DOHH2 (cell line): ENCODE measurements around the gene RGS3.
"Not testable (repeated sequence)": the region's sequence is repeated elsewhere in the genome, so short reads cannot be mapped to it uniquely, and the experiment has no call there.

Experiments used
- H3F3A ChIP-seq: fragments of 200-600 bp; sonication (generic), shearing (Covaris generic); 2 replicates; pipeline ENCODE4 v1.6.0; 2016; ENCODE audit warnings: antibody characterized with exemption, mild to moderate bottlenecking; ENCODE audit not compliant: control insufficient read depth, insufficient read depth
- H3K27ac ChIP-seq: fragments of 200-600 bp; sonication (generic); 2 replicates; pipeline ENCODE4 v1.5.1; 2014; ENCODE audit warnings: low read depth, mild to moderate bottlenecking, low read length, moderate library complexity
- H3K27me3 ChIP-seq: fragments of 200-600 bp; sonication (generic); 2 replicates; pipeline ENCODE4 v1.6.1; 2014; ENCODE audit warnings: mild to moderate bottlenecking, low read length, mixed read lengths; ENCODE audit not compliant: control insufficient read depth
- H3K36me3 ChIP-seq: fragments of 200-600 bp; sonication (generic); 2 replicates; pipeline ENCODE4 v1.6.1; 2014; ENCODE audit warnings: mild to moderate bottlenecking, low read length, moderate library complexity, mixed read lengths; ENCODE audit not compliant: control insufficient read depth
- H3K4me1 ChIP-seq: fragments of 200-600 bp; sonication (generic); 2 replicates; pipeline ENCODE4 v1.6.1; 2014; ENCODE audit warnings: mild to moderate bottlenecking, low read length, mixed read lengths; ENCODE audit not compliant: control insufficient read depth
- H3K4me2 ChIP-seq: fragments of 200-600 bp; sonication (generic); 2 replicates; pipeline ENCODE4 v1.6.0; 2014; ENCODE audit warnings: mild to moderate bottlenecking, low read length, moderate library complexity
- H3K4me3 ChIP-seq: fragments of 200-600 bp; sonication (generic); 2 replicates; pipeline ENCODE4 v1.5.1; 2014; ENCODE audit warnings: mild to moderate bottlenecking, low read length, mixed read lengths
- H3K79me2 ChIP-seq: fragments of 200-600 bp; sonication (generic); 2 replicates; pipeline ENCODE4 v1.6.1; 2014; ENCODE audit warnings: mild to moderate bottlenecking, low read length, mixed read lengths; ENCODE audit not compliant: control insufficient read depth
- H3K9me2 ChIP-seq: fragments of 200-600 bp; sonication (generic); replicated peaks from 2 replicates; pipeline ENCODE4 v1.6.1; 2014; ENCODE audit warnings: mild to moderate bottlenecking, low read length, mixed read lengths; ENCODE audit not compliant: control insufficient read depth
- H3K9me3 ChIP-seq: fragments of 200-600 bp; sonication (generic); 2 replicates; pipeline ENCODE4 v1.6.1; 2014; ENCODE audit warnings: antibody characterized with exemption, low read length, mixed read lengths; ENCODE audit not compliant: control insufficient read depth, insufficient read depth
- H4K20me1 ChIP-seq: fragments of 200-600 bp; sonication (generic); 2 replicates; pipeline ENCODE4 v1.6.0; 2014; ENCODE audit warnings: low read depth, mild to moderate bottlenecking, antibody characterized with exemption, low read length, moderate library complexity; ENCODE audit not compliant: control insufficient read depth, insufficient read depth
- EZH2phosphoT487 ChIP-seq: fragments of 200-600 bp; sonication (generic); IDR thresholded peaks from 2 replicates; pipeline ENCODE4 v1.6.1; 2017; ENCODE audit warnings: borderline replicate concordance, mild to moderate bottlenecking, antibody characterized with exemption, low read length, moderate library complexity, mixed read lengths
- TF ChIP-seq, protein P1 (sequence below): fragments of 200-600 bp; sonication (generic); IDR thresholded peaks from one replicate; pipeline ENCODE4 v1.5.1; 2014; ENCODE audit warnings: antibody characterized with exemption, mild to moderate bottlenecking, low read depth, low read length; ENCODE audit not compliant: poor library complexity, severe bottlenecking

RGS3 gene

DNA sequence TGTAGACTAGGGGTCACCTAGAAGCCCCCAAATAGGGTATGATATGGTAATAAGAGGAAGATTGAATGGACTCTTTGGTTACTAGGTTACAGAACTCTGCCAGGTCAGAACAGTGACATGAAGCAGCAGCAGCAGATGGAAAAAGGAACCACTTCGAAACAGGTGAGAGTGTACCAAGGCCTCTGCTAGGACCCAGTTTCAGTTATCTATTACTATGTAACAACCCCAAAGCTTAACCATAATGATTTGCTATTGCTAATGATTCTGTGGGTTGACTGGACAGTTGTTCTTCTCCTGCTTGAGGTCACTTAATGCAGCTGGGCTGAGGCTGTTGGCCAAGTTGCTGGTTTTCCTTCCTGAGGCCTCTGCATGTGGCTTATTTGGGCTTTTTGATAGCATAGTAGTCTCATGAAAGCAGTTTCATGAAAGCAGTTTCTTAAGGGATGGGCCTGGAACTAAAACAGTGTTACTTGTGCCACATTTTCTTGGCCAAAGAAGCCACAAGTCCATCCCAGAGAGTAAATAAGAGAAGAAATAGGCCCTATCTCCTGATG is 35.4 kb upstream of the RGS3 start:
- H3K36me3 ChIP-seq: no peaks in the 10 kb centered on the region
- H3F3A ChIP-seq: no peaks in the 10 kb centered on the region
- H3K27ac ChIP-seq: no peak overlapping the region
- H3K4me3 ChIP-seq: no peak overlapping the region
- no peak for TF ChIP-seq EZH2phosphoT487
- TF ChIP-seq, protein P1, sequence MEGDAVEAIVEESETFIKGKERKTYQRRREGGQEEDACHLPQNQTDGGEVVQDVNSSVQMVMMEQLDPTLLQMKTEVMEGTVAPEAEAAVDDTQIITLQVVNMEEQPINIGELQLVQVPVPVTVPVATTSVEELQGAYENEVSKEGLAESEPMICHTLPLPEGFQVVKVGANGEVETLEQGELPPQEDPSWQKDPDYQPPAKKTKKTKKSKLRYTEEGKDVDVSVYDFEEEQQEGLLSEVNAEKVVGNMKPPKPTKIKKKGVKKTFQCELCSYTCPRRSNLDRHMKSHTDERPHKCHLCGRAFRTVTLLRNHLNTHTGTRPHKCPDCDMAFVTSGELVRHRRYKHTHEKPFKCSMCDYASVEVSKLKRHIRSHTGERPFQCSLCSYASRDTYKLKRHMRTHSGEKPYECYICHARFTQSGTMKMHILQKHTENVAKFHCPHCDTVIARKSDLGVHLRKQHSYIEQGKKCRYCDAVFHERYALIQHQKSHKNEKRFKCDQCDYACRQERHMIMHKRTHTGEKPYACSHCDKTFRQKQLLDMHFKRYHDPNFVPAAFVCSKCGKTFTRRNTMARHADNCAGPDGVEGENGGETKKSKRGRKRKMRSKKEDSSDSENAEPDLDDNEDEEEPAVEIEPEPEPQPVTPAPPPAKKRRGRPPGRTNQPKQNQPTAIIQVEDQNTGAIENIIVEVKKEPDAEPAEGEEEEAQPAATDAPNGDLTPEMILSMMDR: no peak
- no peaks in the 10 kb centered on the region for H3K9me2 ChIP-seq
- H3K79me2 ChIP-seq: no peaks in the 10 kb centered on the region
- no peaks in the 10 kb centered on the region for H4K20me1 ChIP-seq
- H3K9me3 ChIP-seq: no peaks in the 10 kb centered on the region
- H3K4me2 ChIP-seq: no peak overlapping the region
- H3K27me3 ChIP-seq: no peaks in the 10 kb centered on the region
- H3K4me1 ChIP-seq: no peaks in the 10 kb centered on the region

DNA sequence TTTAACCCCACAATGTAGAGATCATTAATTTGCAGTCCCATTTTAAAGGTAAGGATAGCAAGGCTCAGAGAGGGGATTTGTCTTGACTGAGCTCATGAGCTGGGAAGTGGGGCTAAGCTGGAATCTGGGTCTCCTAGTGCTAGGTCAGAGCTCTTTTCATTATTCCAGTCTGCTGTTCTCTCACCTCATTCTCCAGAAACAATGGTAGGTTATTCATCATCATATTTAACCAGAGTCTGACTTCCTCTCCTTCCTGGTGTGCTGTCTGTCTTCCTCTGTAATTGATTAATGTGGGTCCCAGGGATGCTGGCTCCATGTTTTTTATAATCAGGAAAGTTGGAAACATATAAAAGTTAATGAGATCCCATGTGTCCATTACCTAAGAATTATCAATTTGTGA is 32.3 kb upstream of the RGS3 start:
- Histone ChIP-seq H3K9me2 (no peaks in the 10 kb centered on the region), H3F3A (no peaks in the 10 kb centered on the region), H3K4me1 (no peaks in the 10 kb centered on the region), H3K27ac (no peak overlapping the region), H3K4me3 (no peak overlapping the region), H3K9me3 (no peaks in the 10 kb centered on the region), H3K36me3 (no peaks in the 10 kb centered on the region), H3K27me3 (no peaks in the 10 kb centered on the region), H3K4me2 (no peak overlapping the region), H3K79me2 (no peaks in the 10 kb centered on the region), H4K20me1 (no peaks in the 10 kb centered on the region)
- TF ChIP-seq, protein P1: no peak
- TF ChIP-seq EZH2phosphoT487: no peak

DNA sequence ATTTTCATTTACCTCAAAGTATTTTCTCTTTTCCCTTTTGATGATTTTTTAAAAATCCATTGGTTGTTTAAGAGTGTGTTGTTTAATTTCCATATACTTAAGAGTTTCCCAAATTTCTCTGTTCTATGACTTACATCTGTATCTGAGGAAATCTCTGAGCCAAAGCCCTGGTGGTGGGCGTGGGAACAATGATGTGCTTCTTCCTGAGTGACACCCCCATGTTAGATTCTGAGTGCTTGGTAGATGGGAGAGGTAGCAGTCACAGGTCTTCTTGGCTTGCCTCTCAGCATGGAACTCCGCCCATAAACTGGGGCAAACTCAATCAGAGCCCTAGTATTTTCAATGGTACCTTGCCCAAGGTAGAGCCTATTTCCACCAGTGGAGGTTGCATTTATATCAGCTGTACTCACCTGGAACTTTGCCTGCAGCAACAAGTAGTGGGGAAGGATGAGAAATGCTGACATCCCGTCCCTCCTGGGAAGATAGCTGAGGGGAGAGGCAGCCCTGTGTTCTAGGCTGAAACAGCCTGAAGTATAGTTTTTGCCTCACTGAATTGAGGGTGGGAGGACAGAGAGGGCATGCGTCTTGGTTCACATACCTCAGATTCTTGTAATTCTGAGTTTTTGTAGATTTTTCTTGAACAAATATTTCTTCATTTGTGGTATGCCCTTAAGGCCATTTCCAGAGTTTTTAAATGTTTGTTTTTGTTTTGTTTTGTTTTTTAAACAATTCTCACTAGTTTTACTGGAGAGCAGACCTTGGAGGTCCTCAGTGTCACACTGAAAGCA is 26.6 kb upstream of the RGS3 start:
- no peaks in the 10 kb centered on the region for H3K4me1 ChIP-seq
- no peaks in the 10 kb centered on the region for H3K9me2 ChIP-seq
- no peak overlapping the region for H3K27ac ChIP-seq
- no peak for TF ChIP-seq EZH2phosphoT487
- TF ChIP-seq, protein P1: no peak
- H3F3A ChIP-seq: no peaks in the 10 kb centered on the region
- H3K4me2 ChIP-seq: no peak overlapping the region
- no peaks in the 10 kb centered on the region for H3K36me3 ChIP-seq
- H3K27me3 ChIP-seq: no peaks in the 10 kb centered on the region
- no peaks in the 10 kb centered on the region for H4K20me1 ChIP-seq
- H3K79me2 ChIP-seq: no peaks in the 10 kb centered on the region
- H3K4me3 ChIP-seq: no peak overlapping the region
- no peaks in the 10 kb centered on the region for H3K9me3 ChIP-seq

DNA sequence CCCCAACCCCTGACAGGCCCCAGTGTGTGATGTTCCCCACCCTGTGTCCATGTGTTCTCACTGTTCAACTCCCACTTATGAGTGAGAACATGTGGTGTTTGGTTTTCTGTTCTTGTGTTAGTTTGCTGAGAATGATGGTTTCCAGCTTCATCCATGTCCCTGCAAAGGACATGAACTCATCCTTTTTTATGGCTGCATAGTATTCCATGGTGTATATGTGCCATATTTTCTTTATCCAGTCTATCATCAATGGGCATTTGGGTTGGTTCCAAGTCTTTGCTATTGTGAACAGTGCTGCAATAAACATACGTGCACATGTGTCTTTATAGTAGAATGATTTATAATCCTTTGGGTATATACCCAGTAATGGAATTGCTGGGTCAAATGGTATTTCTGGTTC is 25.8 kb upstream of the RGS3 start:
- not testable (repeated sequence) for H3K4me1 ChIP-seq, H3K9me3 ChIP-seq, H3K36me3 ChIP-seq

More for the DNA sequence above, 25.8 kb upstream of the RGS3 start:
- H3K79me2 ChIP-seq, H3K27ac ChIP-seq, H3K9me2 ChIP-seq, H3K4me3 ChIP-seq, H4K20me1 ChIP-seq, H3K4me2 ChIP-seq, H3F3A ChIP-seq, H3K27me3 ChIP-seq: not testable (repeated sequence)
